ENCODE data around the gene IL19.

DNA sequence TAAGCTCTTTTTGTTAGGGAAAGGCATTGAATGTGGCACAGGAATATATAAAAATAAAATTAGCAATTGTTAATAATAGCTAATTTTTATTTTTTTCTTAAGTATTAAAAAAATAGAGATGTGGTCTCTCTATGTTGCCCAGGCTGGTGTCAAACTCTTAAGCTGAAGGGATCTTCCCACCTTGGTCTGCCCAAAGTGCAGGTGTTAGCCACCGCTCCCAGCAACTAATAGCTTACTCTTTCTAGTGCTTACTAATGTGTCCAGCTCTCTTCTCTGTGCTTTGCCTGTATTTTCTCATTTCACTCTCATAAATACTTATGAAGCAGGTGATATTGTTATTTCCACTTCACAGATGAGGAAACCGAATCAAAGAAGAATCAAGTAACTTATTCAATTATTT lies 113.3 kb downstream of the IL19 start:
- no peak for TF ChIP-seq EZH2 (conservative IDR thresholded peaks at IDR 0.05; ENCODE audit: low read depth, low read length)
- no peak for TF ChIP-seq JUNB (CRISPR knock-in tag; IDR thresholded peaks at IDR 0.05; ENCODE audit: borderline replicate concordance)
- no peak for TF ChIP-seq MIER2 (CRISPR knock-in tag; IDR thresholded peaks at IDR 0.05)
- TF ChIP-seq ZNF589 (CRISPR knock-in tag; conservative IDR thresholded peaks at IDR 0.05), result no peak
- no peak for TF ChIP-seq MYC (CRISPR knock-in tag; IDR thresholded peaks at IDR 0.05; ENCODE audit: borderline replicate concordance)
- no peak for TF ChIP-seq STAT6 (CRISPR knock-in tag; IDR thresholded peaks at IDR 0.05; ENCODE audit: borderline replicate concordance)
- no peak for TF ChIP-seq RAD51 (IDR thresholded peaks at IDR 0.05; ENCODE audit: borderline replicate concordance)
